HG02588 (cell line): ENCODE data around the gene OR5AR1.
"Not testable (repeated sequence)": the region's sequence is repeated elsewhere in the genome, so short reads cannot be mapped to it uniquely, and the experiment has no call there.

ENCODE experiments used
- ATAC-seq: cut with Tn5 transposase; IDR thresholded peaks from one replicate; pipeline ENCODE4 v1.9.1; 2021; ENCODE audit warnings: mild to moderate bottlenecking, moderate library complexity; ENCODE audit not compliant: unreplicated experiment

OR5AR1 gene

GRCh38 chr11:56663386-56663785, at the start of gene OR5AR1:
OR5AR1 (plus strand) TSS chr11:56663686; CDS start chr11:56663686, 0 bp downstream.
- no peak for ATAC-seq

DNA sequence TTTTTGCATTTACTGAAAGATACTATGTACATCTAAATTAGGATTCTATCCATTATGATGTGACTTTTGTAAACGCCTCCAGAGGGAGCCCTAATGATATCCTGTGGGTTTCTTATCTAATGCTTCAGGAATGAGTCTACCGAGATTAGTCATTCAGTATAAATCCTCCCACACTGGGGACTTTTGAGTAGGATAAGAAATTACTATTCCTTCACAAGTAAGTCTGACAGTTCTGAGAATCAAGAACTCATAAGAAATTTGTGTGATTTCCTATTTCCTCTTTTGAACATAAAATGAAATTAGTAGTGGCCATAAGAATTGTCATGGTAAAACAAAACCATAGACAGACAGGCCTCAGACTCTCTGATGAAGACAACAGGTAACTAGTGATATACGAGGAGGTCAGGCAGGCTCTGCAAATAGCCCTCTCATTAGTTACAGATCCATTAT, 38.8 kb upstream of the OR5AR1 start:
- no peak for ATAC-seq

- no peak for ATAC-seq
These were observed 37.5 kb upstream of the OR5AR1 start for GRCh38 chr11:56625946-56626345.

DNA sequence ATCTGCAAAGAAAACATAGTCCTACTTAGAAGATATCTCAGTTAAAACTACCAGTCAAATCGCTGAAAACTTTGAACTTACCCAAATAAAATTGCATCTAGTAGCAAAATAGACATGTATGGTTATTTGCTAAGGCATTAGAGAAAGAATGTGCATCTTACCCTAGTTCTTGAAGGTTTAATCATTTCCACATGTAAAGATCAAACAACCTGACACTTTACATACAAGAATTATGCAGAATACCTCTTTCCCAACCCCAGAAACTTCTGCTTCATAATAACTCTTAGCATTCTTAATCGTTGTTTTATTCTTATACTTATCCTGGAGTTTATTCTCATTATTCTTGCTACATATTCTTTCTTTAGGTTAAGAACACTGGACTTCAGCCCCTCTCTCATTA, 31.2 kb upstream of the OR5AR1 start:
- ATAC-seq: no peak

DNA sequence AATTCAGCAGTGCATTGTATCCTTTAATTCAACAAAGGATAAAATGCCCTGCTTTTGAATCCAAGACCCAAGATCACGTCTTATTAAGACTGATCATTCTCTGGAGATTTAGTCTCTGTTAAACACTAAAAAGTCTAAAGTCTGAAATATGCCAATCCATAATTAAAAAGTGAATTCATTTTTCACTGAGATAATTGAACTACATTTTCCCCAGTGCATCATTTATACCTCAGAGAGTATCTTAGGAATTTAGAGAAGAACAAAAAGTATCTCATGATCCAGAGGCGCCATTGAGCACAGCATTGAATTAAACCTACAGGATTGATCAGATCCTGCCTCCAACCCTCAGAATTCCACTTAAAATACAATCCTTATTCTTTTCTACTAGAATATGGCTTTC, 26.6 kb upstream of the OR5AR1 start:
- no peak for ATAC-seq

- no peak for ATAC-seq
These were observed 26.0 kb upstream of the OR5AR1 start for GRCh38 chr11:56637500-56637899.

GRCh38 chr11:56642339-56642738, 21.1 kb upstream of the OR5AR1 start, which contains the start of gene OR5AP2:
OR5AP2 (minus strand) TSS chr11:56642439; CDS start chr11:56642439, 0 bp downstream.
- ATAC-seq: no peak

- no peak for ATAC-seq
These were observed 3.7 kb upstream of the OR5AR1 start for GRCh38 chr11:56659755-56660154.

- ATAC-seq: no peak
These were observed 7.5 kb downstream of the OR5AR1 start for GRCh38 chr11:56670984-56671383.

DNA sequence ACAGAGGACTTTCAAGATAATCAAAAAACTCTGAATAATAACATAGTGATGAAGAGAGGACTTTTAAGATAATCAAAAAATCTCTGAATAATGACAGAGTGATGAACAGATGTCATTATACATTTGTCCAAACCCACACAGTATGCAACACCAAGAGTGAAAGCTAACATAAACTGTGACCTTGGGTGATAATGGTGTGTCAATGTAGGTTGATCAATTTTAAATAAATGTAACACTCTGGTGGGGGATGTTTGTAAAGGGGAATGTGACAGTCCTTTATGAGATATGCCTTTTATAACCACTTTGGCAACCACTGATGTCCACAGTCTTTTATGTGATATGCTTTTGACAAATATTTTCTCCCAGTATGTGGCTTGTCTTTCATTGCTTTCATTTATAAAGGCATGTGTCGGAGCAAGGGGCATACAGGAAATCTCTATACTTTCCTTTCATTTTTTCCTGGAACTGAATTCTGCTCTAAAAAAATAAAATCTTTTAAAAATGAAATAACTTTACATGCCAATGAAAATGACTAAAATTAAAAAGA, 25.1 kb downstream of the OR5AR1 start:
- ATAC-seq: no peak

DNA sequence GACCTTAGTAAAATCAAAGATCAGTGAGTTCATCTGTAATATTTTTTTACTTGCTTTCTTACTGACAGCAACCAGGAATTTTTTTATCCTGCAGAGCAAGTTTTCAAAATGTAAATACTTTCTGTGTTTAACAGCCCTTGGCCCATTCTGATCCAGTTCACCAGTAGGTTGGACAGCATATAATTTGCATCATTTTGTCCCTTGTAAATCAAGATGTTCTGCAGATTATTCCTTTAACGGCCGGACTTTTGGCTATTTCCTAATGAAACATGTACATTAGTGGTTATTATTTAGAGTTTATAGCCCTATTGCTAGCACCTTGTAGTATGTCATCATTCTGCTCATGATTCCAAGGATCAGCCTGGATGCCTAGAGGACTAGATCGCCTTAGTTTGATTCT, 27.7 kb downstream of the OR5AR1 start:
- ATAC-seq: not testable (repeated sequence)

GRCh38 chr11:56693428-56693827, 29.9 kb downstream of the OR5AR1 start:
- no peak for ATAC-seq

DNA sequence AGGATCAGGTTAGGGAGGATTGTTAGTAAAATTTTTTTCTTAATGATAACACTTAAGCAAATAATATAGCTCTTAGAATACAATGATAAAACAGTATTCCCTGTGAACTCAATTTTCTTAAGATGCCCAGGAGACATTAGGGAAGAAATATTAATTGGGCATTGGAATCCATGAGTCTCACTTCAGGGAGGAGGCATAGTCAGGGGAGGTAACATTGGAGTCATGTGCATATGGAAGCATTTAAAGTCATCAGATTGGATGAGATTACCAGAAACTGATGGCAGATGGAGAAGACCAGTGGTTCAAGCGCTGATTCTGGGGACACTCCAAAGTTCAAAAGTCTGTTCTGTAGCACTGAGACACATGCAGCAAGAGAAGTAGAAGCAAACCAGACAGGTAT, 35.3 kb downstream of the OR5AR1 start, which contains the start of gene OR9G1:
Gene OR9G1, plus strand, starts transcription at position 301 of the 400 bp plus-strand sequence. CDS start 1,293 bp downstream, outside the sequence.
- no peak for ATAC-seq

DNA sequence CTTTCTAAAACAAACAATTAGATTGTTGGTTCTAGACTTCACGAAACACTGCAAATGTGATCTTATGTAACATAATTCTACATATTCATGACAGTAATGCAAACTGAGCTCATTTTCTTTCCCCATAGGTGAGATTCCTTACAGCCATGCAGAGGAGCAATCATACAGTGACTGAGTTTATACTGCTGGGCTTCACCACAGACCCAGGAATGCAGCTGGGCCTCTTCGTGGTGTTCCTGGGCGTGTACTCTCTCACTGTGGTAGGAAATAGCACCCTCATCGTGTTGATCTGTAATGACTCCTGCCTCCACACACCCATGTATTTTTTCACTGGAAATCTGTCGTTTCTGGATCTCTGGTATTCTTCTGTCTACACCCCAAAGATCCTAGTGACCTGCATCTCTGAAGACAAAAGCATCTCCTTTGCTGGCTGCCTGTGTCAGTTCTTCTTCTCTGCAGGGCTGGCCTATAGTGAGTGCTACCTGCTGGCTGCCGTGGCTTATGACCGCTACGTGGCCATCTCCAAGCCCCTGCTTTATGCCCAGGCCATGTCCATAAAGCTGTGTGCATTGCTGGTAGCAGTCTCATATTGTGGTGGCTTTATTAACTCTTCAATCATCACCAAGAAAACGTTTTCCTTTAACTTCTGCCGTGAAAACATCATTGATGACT, 36.9 kb downstream of the OR5AR1 start:
- ATAC-seq: no peak

DNA sequence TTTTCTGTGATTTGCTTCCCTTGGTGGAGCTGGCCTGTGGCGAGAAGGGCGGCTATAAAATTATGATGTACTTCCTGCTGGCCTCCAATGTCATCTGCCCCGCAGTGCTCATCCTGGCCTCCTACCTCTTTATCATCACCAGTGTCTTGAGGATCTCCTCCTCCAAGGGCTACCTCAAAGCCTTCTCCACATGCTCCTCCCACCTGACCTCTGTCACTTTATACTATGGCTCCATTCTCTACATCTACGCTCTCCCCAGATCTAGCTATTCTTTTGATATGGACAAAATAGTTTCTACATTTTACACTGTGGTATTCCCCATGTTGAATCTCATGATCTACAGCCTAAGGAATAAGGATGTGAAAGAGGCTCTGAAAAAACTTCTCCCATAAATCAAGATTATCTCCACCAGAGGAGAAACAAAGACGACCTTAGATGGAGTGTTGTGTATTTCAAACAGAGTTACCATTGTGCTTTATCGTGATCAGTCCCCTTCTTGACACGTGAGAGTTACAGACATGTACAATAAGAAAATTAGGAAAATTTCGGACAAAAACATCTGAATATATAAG, 37.5 kb downstream of the OR5AR1 start:
- no peak for ATAC-seq

DNA sequence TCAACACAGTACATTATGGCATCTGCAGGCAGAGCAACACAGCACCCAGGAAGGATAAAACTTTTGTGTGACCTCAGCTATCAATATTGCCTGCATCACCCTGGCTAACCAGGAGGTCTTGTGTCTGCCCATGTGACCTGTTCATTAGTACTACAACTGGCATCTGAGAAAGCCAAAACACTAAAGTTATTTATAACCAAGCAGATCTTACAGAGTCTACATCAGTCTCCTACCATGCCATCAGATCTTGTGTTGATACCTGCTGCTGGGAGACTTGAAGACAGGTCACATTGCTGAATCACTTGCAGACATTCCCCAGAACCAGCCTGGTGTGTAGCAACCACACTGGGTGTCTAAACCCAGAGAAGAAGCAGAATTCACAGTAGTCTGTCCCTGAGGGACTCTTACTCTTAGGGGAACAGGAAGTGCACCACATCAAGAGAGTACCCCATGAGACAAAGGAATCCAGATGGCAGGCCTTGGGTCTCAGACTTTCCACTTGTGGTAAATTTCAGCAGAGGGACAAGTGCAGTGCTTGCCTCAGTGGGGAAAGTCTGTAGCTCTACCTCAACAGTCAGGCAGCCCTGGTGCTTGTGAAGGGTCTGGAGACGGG, 42.4 kb downstream of the OR5AR1 start:
- no peak for ATAC-seq

DNA sequence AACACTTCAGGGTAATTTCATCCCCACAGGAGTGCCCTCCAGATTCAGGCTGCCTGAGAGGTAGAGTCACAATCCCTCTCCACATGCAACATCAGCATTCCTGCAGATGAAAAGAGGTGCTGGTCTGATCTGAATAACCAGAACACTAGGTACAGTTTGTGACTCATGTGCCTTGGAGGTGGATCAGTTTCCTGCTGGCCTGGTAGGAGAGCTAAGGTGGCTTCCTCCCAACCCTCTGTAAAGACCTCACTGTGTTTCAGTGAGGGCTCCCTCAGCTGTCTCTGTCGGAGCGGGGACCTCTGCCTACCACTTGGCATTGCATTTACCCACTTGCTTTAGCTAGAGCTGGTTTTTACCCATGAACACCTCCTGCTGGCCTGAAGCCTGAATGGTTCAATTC, 43.0 kb downstream of the OR5AR1 start:
- ATAC-seq: no peak

DNA sequence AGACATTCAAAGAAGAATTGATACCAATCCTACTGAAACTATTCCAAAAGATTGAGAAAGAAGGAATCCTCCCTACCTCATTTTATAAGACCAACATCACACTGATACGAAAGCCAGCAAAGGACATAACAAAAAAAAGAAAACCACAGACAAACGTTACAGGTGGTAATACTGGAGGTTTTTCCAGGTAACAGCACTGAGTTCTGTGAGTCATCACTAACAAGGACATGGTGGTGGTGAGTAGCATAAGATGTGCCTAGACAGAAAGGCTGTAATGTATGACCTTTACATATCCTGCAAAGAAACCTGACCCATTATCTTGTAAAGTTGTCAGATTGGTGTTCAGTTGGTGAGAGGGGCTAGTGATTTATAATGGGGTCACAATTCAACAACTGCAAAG, 50.7 kb downstream of the OR5AR1 start:
- ATAC-seq: no peak
